ENCODE data around the gene GNG7. TPM values are rescaled to one million over a fixed set of nuclear protein-coding genes. Genes with fewer than 3 reads are reported as not detected.

Gene GNG7
- total RNA-seq, 1 donor from 2014 or later = 1.8 TPM

GRCh38 chr19:2739602-2740313 lies 37.3 kb upstream of the GNG7 start, which contains the start of gene SLC39A3:
TSS of gene SLC39A3 (minus strand) at chr19:2740017. CDS start at chr19:2737257, 2,760 bp downstream.
- Mint-ChIP-seq H3K36me3 (ENCODE audit: low read depth, unreplicated experiment) (peaks cover 15% of the 10 kb centered on the region), H3K27ac (ENCODE audit: unreplicated experiment) (no peak within 1 kb of the TSS), H3K27me3 (ENCODE audit: low read depth, unreplicated experiment) (peaks cover 27% of the 10 kb centered on the region), H3K4me1 (ENCODE audit: low read depth, unreplicated experiment) (no peaks in the 10 kb centered on the region), H3K4me3 (ENCODE audit: unreplicated experiment) (peak within 1 kb of the TSS; percentile 86), H3K9me3 (ENCODE audit: unreplicated experiment) (no peaks in the 10 kb centered on the region)
- peaks cover 5% of the 10 kb centered on the region for H3K4me1 ChIP-seq (ENCODE audit: insufficient read depth, low read length)
- H3K79me2 ChIP-seq (ENCODE audit: insufficient read depth, low read length) = peaks cover 7% of the 10 kb centered on the region
- TF ChIP-seq CTCF (IDR thresholded peaks at IDR 0.05; ENCODE audit: insufficient read depth, low read depth, low read length) (no peak), EZH2 (IDR thresholded peaks at IDR 0.05; ENCODE audit: insufficient read depth, low read length) (no peak)
- peak within 1 kb of the TSS; percentile 86 for H3K4me2 ChIP-seq (ENCODE audit: low read length)
- DNase-seq (ENCODE audit: low read depth) (peak; percentile 96), FAIRE-seq (no peak)
- peak within 1 kb of the TSS; percentile 86 for H3K4me3 ChIP-seq (ENCODE audit: insufficient read depth, low read depth, low read length)
- H3K9ac ChIP-seq (ENCODE audit: low read length) = peak within 1 kb of the TSS; percentile 81
- peak within 1 kb of the TSS; percentile 81 for H2AFZ ChIP-seq (ENCODE audit: low read depth, low read length)
- peaks cover 3% of the 10 kb centered on the region for H3K9me3 ChIP-seq (ENCODE audit: insufficient read depth, low read depth, low read length)
- no peaks in the 10 kb centered on the region for H3K27me3 ChIP-seq (ENCODE audit: insufficient read depth, low read length)
- H3K27ac ChIP-seq (ENCODE audit: low read depth, low read length) = peak within 1 kb of the TSS; percentile 13
- H3K36me3 ChIP-seq (ENCODE audit: insufficient read depth, low read length) = peaks cover 5% of the 10 kb centered on the region
- peaks cover 12% of the 10 kb centered on the region for H4K20me1 ChIP-seq (ENCODE audit: insufficient read depth, low read length)

GRCh38 chr19:2736550-2737190 lies 34.2 kb upstream of the GNG7 start:
- H3K4me3 ChIP-seq (ENCODE audit: insufficient read depth, low read depth, low read length) = no peak overlapping the region
- Mint-ChIP-seq H3K9me3 (ENCODE audit: unreplicated experiment) (no peaks in the 10 kb centered on the region), H3K27me3 (ENCODE audit: low read depth, unreplicated experiment) (peaks cover 6% of the 10 kb centered on the region), H3K36me3 (ENCODE audit: low read depth, unreplicated experiment) (peaks cover 19% of the 10 kb centered on the region), H3K4me1 (ENCODE audit: low read depth, unreplicated experiment) (no peaks in the 10 kb centered on the region), H3K4me3 (ENCODE audit: unreplicated experiment) (no peak overlapping the region), H3K27ac (ENCODE audit: unreplicated experiment) (no peak overlapping the region)
- H3K9me3 ChIP-seq (ENCODE audit: insufficient read depth, low read depth, low read length) = peaks cover 3% of the 10 kb centered on the region
- peaks cover 7% of the 10 kb centered on the region for H3K79me2 ChIP-seq (ENCODE audit: insufficient read depth, low read length)
- peaks cover 12% of the 10 kb centered on the region for H4K20me1 ChIP-seq (ENCODE audit: insufficient read depth, low read length)
- no peak overlapping the region for H3K9ac ChIP-seq (ENCODE audit: low read length)
- DNase-seq (ENCODE audit: low read depth) (no peak), FAIRE-seq (no peak)
- no peak overlapping the region for H3K27ac ChIP-seq (ENCODE audit: low read depth, low read length)
- peaks cover 5% of the 10 kb centered on the region for H3K4me1 ChIP-seq (ENCODE audit: insufficient read depth, low read length)
- peaks cover 5% of the 10 kb centered on the region for H3K36me3 ChIP-seq (ENCODE audit: insufficient read depth, low read length)
- no peak overlapping the region for H3K4me2 ChIP-seq (ENCODE audit: low read length)
- H3K27me3 ChIP-seq (ENCODE audit: insufficient read depth, low read length) = no peaks in the 10 kb centered on the region
- H2AFZ ChIP-seq (ENCODE audit: low read depth, low read length) = no peak overlapping the region
- TF ChIP-seq EZH2 (IDR thresholded peaks at IDR 0.05; ENCODE audit: insufficient read depth, low read length) (no peak), CTCF (IDR thresholded peaks at IDR 0.05; ENCODE audit: insufficient read depth, low read depth, low read length) (no peak)

All from astrocyte (in vitro differentiated cells and primary cell).